Measurements from ENCODE around the gene RAB7B. TPM values are rescaled to one million over a fixed set of nuclear protein-coding genes. Genes with fewer than 3 reads are reported as not detected.

RAB7B gene
- total and polyA plus RNA-seq, 9 donors: 0.12 to 11.5 (median 3.6) TPM

- Histone ChIP-seq H3K9me3 (no peaks in the 10 kb centered on the region), H3K27ac (no peak overlapping the region), H3K4me3 (no peak overlapping the region), H3K36me3 (no peaks in the 10 kb centered on the region), H3K4me1 (ENCODE audit: insufficient read depth) (no peaks in the 10 kb centered on the region), H3K27me3 (no peaks in the 10 kb centered on the region)
- WGBS, 3 donors: 94% methylated on average over 9 of the region's 9 CpGs
- intact Hi-C loops (cut with DNase I): no loop called here
- no peak for TF ChIP-seq CTCF (IDR thresholded peaks at IDR 0.05)
- no peak for TF ChIP-seq EP300 (IDR thresholded peaks at IDR 0.05)
- no peak for TF ChIP-seq POLR2A (IDR thresholded peaks at IDR 0.05)
- DNase-seq: no peak
These were observed 17.9 kb upstream of the RAB7B start for GRCh38 chr1:206021008-206021625.

GRCh38 chr1:206020393-206021007 is 17.3 kb upstream of the RAB7B start:
- DNase-seq: no peak
- TF ChIP-seq EP300 (IDR thresholded peaks at IDR 0.05): no peak
- no peak for TF ChIP-seq POLR2A (IDR thresholded peaks at IDR 0.05)
- TF ChIP-seq CTCF (IDR thresholded peaks at IDR 0.05): no peak
- Histone ChIP-seq H3K4me1 (ENCODE audit: insufficient read depth) (no peaks in the 10 kb centered on the region), H3K27me3 (no peaks in the 10 kb centered on the region), H3K9me3 (no peaks in the 10 kb centered on the region), H3K27ac (no peak overlapping the region), H3K36me3 (no peaks in the 10 kb centered on the region), H3K4me3 (no peak overlapping the region)
- intact Hi-C loops (cut with DNase I): no loop called here
- WGBS, 3 donors: 77 to 85% (median 79%) methylated on average over 4 of the region's 4 CpGs

GRCh38 chr1:206015071-206015470 is 11.9 kb upstream of the RAB7B start:
- TF ChIP-seq CTCF (IDR thresholded peaks at IDR 0.05) (no peak), POLR2A (IDR thresholded peaks at IDR 0.05) (no peak), EP300 (IDR thresholded peaks at IDR 0.05) (no peak)
- Histone ChIP-seq H3K27me3 (no peaks in the 10 kb centered on the region), H3K4me3 (no peak overlapping the region), H3K36me3 (no peaks in the 10 kb centered on the region), H3K9me3 (no peaks in the 10 kb centered on the region), H3K4me1 (ENCODE audit: insufficient read depth) (no peaks in the 10 kb centered on the region), H3K27ac (no peak overlapping the region)
- DNase-seq: no peak
- WGBS, 3 donors: 79 to 89% (median 82%) methylated on average over 1 of the region's 1 CpG
- intact Hi-C loops (cut with DNase I): no loop called here

GRCh38 chr1:206014601-206015000 is 11.4 kb upstream of the RAB7B start:
- DNase-seq: no peak
- Histone ChIP-seq H3K4me1 (ENCODE audit: insufficient read depth) (no peaks in the 10 kb centered on the region), H3K9me3 (no peaks in the 10 kb centered on the region), H3K4me3 (no peak overlapping the region), H3K27me3 (no peaks in the 10 kb centered on the region), H3K27ac (no peak overlapping the region), H3K36me3 (no peaks in the 10 kb centered on the region)
- intact Hi-C loops (cut with DNase I): no loop called here
- TF ChIP-seq POLR2A (IDR thresholded peaks at IDR 0.05) (no peak), CTCF (IDR thresholded peaks at IDR 0.05) (no peak), EP300 (IDR thresholded peaks at IDR 0.05) (no peak)
- 86 to 92% (median 88%) methylated on average over 5 of the region's 5 CpGs for WGBS, 3 donors

All from ovary (tissue), 9 donors.